Fibroblast of skin of right quadriceps (primary cell): Measurements from ENCODE around the gene POLR2F.
A peak's percentile ranks its signal among the peaks of the same experiment; 100 is the strongest.
"Not testable (repeated sequence)": the region's sequence is repeated elsewhere in the genome, so short reads cannot be mapped to it uniquely, and the experiment has no call there.

Experiments
- DNase-seq: peaks from one replicate; pipeline ENCODE4 v3.0.0-alpha.2; 2013

Gene POLR2F

DNA sequence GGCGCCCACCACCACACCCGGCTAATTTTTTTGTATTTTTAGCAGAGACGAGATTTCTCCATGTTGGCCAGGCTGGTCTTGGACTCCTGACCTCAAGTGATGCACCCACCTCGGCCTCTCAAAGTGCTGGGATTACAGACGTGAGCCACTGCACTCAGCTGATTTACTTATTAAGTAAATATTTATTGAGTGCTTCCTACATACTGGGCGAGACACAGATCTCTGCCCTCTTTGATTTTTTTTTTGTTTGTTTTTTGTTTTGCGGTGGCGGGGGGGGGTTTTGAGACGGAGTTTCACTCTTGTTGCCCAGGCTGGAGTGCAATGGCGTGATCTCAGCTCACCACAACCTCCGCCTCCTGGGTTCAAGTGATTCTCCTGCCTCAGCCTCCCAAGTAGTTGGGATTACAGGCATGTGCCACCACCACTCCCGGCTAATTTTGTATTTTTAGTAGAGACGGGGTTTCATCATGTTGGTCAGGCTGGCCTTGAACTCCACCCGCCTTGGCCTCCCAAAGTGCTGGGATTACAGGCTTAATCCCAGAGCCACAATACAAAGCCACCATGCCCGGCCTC lies 2.4 kb downstream of the POLR2F start:
- not testable (repeated sequence) for DNase-seq

- DNase-seq, result no peak
Observed at GRCh38 chr22:37957232-37957631, 3.7 kb downstream of the POLR2F start.

- DNase-seq, result no peak
Observed at GRCh38 chr22:37959231-37959825, 5.8 kb downstream of the POLR2F start.

DNA sequence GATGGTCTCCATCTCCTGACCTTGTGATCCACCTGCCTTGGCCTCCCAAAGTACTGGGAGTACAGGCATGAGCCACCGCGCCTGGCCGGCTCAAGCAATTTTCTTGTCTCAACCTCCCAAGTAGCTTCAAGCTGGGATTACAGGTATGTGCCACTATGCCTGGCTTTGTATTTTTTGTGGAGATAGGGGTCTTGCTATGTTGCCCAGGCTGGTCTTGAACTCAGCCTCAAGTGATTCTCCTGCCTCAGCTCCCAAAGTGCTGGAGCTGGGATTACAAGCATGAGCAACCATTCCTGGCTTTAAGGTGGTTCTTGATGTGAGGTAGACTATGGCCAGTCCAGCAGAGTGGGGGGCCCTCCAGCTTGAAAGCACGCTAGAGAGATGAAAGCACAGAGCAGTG lies 7.6 kb downstream of the POLR2F start:
- no peak for DNase-seq

- DNase-seq, result peak; percentile 9
Observed at GRCh38 chr22:37965940-37966664, 12.6 kb downstream of the POLR2F start.

DNA sequence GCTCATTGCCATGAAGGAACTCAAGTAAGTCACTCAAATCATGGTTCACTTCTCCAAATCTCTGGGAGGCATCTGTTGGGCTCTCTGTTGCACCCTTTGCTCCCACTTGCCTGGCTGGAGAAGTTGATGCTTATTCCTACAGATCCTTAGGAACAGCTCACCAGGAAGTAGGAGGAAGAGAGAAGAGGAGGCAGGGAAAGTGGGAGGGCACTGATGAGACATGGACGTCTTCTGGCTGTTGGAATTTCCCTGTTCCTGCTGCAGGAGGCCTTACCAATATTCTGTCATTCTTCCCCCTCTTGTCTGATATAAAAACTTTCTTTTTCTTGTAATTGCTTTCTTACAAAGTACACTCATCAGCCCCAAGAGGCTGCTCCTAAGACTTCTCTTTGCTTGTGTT lies 13.6 kb downstream of the POLR2F start:
- DNase-seq, result no peak

- DNase-seq, result no peak
Observed at GRCh38 chr22:37967637-37968451, 14.3 kb downstream of the POLR2F start.

DNA sequence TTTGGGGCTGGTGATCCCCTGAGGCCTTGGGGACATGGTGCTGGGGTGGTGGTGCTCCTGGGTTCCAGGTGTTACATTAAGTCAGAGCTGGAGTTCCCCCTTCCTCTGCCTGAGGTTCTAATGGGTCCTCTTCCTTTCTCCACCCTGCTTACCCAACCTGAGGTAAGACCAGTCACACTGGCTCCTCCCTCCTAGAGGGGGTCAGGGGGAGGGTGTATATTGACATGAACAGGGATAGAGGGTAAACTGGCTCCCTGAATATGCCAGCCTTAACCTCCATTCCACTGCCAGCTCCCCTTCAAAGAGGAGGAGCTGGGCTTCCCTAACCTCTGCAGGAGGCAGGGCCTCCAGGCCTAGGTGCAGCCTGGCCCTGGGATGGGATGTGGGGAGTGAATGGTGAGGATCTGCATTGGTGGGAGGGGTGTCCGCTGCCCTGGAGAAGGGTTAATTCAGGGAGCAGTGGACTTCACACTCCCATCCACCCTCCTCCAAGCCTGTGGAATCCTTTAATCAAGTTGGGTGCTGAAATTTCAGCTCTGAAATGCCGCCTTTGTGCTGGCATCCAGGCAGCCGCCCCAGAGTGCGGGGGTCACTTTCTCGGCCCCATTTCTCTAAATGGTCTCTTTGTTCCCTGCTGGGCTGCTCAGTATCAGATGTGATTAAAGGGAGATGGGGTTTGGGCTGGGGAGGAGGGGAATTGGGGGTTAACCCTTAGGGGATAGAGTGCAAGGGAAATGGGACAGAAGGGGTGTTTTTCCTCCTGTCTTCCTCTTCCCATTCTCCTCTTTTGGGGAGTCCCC lies 15.2 kb downstream of the POLR2F start:
- no peak for DNase-seq

DNA sequence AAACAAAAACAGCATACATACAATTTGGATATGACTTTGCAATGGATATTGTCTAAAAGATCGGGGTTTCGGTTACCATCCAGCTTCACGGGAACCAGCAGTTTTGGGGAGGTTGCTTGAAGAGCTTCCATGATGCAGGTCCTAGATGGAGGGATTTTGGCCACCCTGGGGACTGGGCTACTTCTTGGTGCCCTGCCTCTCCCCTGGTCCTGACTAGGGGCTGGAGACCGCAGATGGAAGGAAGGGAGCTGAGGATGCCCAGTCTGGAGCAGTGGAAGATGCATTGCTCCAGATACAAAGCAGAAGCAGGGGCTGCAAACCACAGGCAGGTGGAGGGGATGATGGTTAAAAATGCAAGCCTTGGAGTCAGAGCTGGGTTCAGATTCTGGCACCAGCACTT lies 17.4 kb downstream of the POLR2F start:
- no peak for DNase-seq

DNA sequence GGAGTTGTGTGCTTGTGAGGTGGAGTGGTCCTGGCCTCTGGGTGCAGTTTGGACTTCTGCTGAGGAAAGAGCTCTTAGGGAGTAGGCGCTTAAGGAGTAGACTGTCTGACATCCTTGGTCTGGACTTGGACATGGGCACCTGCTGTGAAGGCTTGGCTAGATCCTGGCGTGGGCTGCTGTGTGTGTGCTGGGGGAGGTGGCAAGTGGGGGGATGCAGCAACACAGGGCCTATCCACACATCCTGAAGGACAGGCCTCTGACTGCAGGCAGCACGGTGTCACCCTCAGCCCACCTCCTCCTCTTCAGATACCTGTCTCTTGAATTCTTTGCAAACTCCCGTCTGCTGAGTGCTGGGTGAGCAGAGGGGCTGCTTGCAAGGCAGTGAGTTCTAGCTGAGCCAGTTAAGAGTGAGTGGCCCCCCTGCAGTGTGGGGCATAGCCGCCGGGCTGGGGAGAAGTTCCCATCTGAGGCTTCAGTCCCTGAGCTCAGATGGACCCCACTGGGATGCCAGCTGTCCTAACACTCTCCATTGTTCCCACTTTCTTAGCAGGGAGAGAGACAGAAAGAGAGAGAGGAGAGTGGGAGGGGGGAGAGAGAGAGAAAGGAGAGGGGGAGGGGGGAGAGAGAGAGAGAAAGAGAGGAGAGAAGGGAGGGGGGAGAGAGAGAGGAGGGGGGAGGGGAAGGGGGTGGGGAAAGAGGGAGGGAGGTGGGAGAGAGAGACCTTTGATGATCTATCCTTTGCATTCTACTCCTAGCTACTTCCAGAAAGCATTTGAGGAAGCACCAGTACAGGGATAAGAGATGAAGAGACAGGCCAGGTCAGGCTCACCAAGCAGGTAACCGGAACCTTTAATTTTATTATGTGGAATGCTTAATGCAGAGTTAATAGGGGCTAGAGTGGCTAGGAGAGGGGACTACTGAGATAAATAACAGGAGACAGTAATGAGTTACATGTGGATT lies 18.3 kb downstream of the POLR2F start:
- DNase-seq, result no peak

- DNase-seq, result no peak
Observed at GRCh38 chr22:37972527-37972926, 19.0 kb downstream of the POLR2F start.

DNA sequence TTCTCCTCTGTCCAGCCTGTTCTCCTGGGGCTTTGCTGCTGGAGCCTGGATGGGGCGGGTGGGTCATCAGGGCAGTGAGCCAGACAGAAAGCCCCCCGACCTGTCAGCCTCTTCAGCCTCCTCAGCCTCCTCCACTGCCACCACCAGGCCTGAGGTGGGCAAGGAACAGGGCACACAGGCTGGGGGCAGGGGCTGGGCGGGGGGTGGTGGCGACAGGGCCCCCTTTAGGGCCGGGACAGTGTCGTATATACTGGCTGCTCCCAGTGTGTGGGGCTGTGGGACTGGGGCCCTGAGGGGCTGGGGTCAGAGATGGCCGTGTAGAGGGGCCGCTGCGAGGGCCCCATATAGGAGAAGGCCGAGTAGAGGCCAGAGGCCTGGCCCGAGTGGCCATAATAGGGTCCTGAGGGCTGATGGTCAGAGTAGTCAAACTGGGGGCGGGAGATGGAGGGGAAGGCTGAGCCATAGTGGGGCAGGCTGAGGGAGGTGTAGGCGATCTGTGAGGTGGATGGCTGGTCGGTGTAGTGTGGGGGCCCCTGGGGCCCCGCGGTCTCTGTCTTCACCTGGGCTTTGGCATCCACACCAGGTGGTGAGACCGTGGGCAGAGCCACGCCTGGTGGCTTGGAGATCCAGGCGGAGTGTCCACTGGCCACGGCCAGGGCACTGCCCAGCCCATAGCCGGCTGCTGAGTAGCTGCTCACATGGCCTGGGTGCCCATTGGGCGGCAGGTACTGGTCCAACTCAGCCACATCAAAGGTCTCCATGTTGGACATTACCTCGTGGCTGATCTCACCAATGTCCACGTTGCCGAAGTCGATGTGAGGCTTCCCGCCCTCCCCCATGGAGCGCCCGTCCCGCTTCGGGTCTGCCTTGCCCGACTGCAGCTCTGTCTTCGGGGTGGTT lies 20.0 kb downstream of the POLR2F start:
- DNase-seq, result no peak

GRCh38 chr22:37975153-37975552 lies 21.7 kb downstream of the POLR2F start:
- no peak for DNase-seq

GRCh38 chr22:37976022-37976421 lies 22.5 kb downstream of the POLR2F start:
- DNase-seq, result not testable (repeated sequence)

GRCh38 chr22:37976547-37976946 lies 23.0 kb downstream of the POLR2F start:
- DNase-seq, result no peak

DNA sequence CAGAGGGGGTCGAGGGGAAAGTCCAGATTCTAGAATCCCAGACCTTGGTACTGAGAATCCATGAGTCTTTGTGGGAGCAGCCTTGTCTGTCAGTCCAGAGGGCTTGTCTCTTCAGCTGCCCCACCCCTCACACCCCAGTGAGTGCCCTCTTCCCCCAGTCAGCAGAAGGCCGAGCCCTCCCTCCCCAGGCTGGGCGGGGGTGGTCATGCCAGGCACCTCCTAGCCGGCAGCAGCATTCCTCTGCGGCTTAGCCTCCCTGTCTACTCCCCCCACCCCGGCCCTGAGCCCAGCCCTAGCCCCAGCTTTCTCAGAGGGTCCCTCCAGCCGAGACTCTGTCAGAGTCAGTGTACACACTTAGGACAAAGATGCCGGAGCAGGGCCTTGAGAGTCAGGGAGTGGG lies 26.3 kb downstream of the POLR2F start:
- DNase-seq, result no peak

DNA sequence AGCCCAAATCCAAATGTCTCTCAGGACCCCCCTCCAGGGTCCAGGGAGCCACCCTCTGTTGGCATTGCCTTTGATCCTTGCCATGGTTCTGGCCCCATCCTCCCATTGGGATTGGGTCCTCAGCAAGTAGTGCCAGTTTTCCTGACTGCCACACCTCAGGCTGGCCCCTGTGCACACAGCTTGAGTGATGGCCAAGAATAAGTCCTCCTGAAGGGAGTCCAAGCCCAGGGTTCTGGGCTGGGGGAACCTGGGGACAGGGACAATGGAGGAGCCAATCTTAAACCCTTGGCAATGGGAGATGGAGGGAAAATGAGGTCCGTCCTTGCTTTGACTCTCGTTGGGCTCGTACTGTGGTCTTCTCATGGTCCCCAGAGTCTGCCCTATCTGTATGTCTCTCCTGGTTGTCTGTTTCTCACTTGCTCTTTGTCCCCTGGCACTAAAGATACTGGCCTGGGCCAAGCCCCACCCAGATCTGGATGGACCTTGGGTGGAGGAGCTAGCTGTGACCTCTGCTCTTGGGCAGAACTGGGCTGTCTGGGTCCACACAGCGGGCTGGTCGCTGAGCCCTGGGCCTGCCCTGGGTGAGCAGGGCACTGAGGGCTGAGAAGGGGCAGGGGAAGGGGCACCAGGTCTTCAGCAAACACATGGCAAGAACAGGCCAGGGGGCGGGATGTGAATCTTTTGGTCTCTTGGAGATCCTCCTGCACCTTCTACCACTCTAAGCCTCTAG lies 27.9 kb downstream of the POLR2F start:
- no peak for DNase-seq

- DNase-seq, result no peak
Observed at GRCh38 chr22:37982151-37982785, 28.8 kb downstream of the POLR2F start.
